HepG2 (cell line): ENCODE results near the gene MED20. TPM values are rescaled to one million over a fixed set of nuclear protein-coding genes. Genes with fewer than 3 reads are reported as not detected.

Experiments used
- ATAC-seq: fragments of 200-7000 bp; cut with Tn5 transposase; 3 replicates; pipeline ENCODE4 v1.9.1; 2020; ENCODE audit warnings: mild to moderate bottlenecking, moderate library complexity
- BruUV-seq: library from RNA; stranded (reverse); fragments of 400-500 nt; replicated peaks from 2 replicates; lab custom pipeline; 2021; lab: Mats Ljungman, UMichigan
- CTCF ChIA-PET: fragments of 300-600 bp; formaldehyde crosslinking; extraction: SDS; loops from one replicate; lab custom pipeline; 2021; ENCODE audit warnings: low total read pairs, inconsistent platforms, low intra/inter-chr PET ratio; lab: Yijun Ruan, JAX
- POLR2A ChIA-PET: fragments of 350-600 bp; sonication (Branson Sonifier 250); formaldehyde crosslinking; loops from one replicate; lab custom pipeline; 2020; ENCODE audit warnings: antibody characterized with exemption, inconsistent platforms; lab: Yijun Ruan, JAX
- DNase-seq: peaks from one replicate; pipeline ENCODE4 v3.0.0-alpha.2; 2015; ENCODE audit warnings: low spot score
- FAIRE-seq: peaks from 3 replicates; lab custom pipeline; 2011; peaks lifted over from hg19 to GRCh38; lab: Jason Lieb, UNC
- H2AFZ ChIP-seq: one replicate; pipeline ENCODE4 v1.6.1; 2011; ENCODE audit warnings: low read length, inconsistent platforms
- H3K27ac ChIP-seq: fragments of 300-600 bp; 3 replicates; pipeline ENCODE4 v1.8.0; 2011; ENCODE audit warnings: mixed run types, mild to moderate bottlenecking, mixed read lengths, low read length, inconsistent platforms; ENCODE audit not compliant: insufficient read depth; ENCODE audit errors: extremely low read length
- H3K27me3 ChIP-seq, 2 experiments: fragments of 200-600 bp in 1 of 2; 2 replicates in 1 of 2; 3 replicates in 1 of 2; pipeline versions ENCODE4 v1.6.0 to v1.8.0; 2011; ENCODE audit warnings: low read length in 2 of 2, mild to moderate bottlenecking in 2 of 2, moderate library complexity in 2 of 2, inconsistent platforms in 1 of 2; ENCODE audit not compliant: insufficient read depth in 2 of 2, control insufficient read depth in 1 of 2
- H3K36me3 ChIP-seq, 2 experiments: fragments of 200-600 bp in 1 of 2; replicated peaks in 1 of 2; 2 replicates in 1 of 2; 3 replicates in 1 of 2; pipeline versions ENCODE4 v1.5.1 to v1.8.0; 2011; ENCODE audit warnings: low read length in 2 of 2, inconsistent platforms in 1 of 2; ENCODE audit not compliant: insufficient read depth in 2 of 2, control insufficient read depth in 1 of 2
- H3K4me1 ChIP-seq: 2 replicates; pipeline ENCODE4 v1.5.1; 2012; ENCODE audit warnings: low read length, inconsistent platforms; ENCODE audit not compliant: insufficient read depth
- H3K4me2 ChIP-seq: 2 replicates; pipeline ENCODE4 v1.6.0; 2011; ENCODE audit warnings: low read depth, low read length, inconsistent platforms
- H3K4me3 ChIP-seq, 3 experiments: fragments of 200-600 bp in 1 of 3; sonication (generic), shearing (Covaris generic) in 1 of 3; replicated peaks in 1 of 3; 2 replicates each; pipeline ENCODE4 v1.5.1; 2011 to 2016; ENCODE audit warnings: low read length in 3 of 3, inconsistent platforms in 2 of 3, low read depth in 2 of 3, mild to moderate bottlenecking in 2 of 3, control low read depth in 1 of 3, mixed read lengths in 1 of 3; ENCODE audit not compliant: insufficient read depth in 1 of 3
- H3K79me2 ChIP-seq: one replicate; pipeline ENCODE4 v1.6.1; 2011; ENCODE audit warnings: low read length, inconsistent platforms; ENCODE audit not compliant: insufficient read depth
- H3K9ac ChIP-seq: 2 replicates; pipeline ENCODE4 v1.6.0; 2011; ENCODE audit warnings: mild to moderate bottlenecking, low read depth, low read length, inconsistent platforms; ENCODE audit not compliant: insufficient read depth
- H3K9me3 ChIP-seq: 2 replicates; pipeline ENCODE4 v1.5.1; 2012; ENCODE audit warnings: mild to moderate bottlenecking, low read length
- H4K20me1 ChIP-seq: 2 replicates; pipeline ENCODE4 v1.6.0; 2011; ENCODE audit warnings: inconsistent platforms, mild to moderate bottlenecking, low read length, moderate library complexity; ENCODE audit not compliant: insufficient read depth
- AHR ChIP-seq: IDR thresholded peaks from 2 replicates; pipeline ENCODE4 v1.6.1; 2018; ENCODE audit warnings: missing genetic modification reagents, missing compliant biosample characterization
- FOXC1 ChIP-seq: sonication (generic); formaldehyde crosslinking; IDR thresholded peaks from 2 replicates; pipeline ENCODE4 v1.8.0; 2022; ENCODE audit warnings: mild to moderate bottlenecking, missing genetic modification reagents, borderline replicate concordance
- MZF1 ChIP-seq: sonication (generic); formaldehyde crosslinking; IDR thresholded peaks from 2 replicates; pipeline ENCODE4 v1.8.1; 2023; ENCODE audit warnings: mild to moderate bottlenecking, missing genetic modification reagents, borderline replicate concordance
- ONECUT2 ChIP-seq: sonication (generic); formaldehyde crosslinking; IDR thresholded peaks from 2 replicates; pipeline ENCODE4 v1.4.0; 2020; ENCODE audit warnings: missing genetic modification reagents
- PAX8 ChIP-seq: sonication (generic); formaldehyde crosslinking; IDR thresholded peaks from 2 replicates; pipeline ENCODE4 v1.8.0; 2022; ENCODE audit warnings: mild to moderate bottlenecking, missing genetic modification reagents, borderline replicate concordance
- PHF5A ChIP-seq: IDR thresholded peaks from one replicate; pipeline ENCODE4 v1.6.1; 2018; ENCODE audit warnings: low read depth, missing genetic modification reagents; ENCODE audit not compliant: unreplicated experiment
- PRPF4 ChIP-seq: fragments of 200-400 bp; formaldehyde crosslinking; IDR thresholded peaks from 2 replicates; pipeline ENCODE4 v1.6.1; 2016; ENCODE audit warnings: low read length, low read depth; ENCODE audit not compliant: poor library complexity, severe bottlenecking
- USF2 ChIP-seq, 2 experiments: sonication (generic) in 1 of 2; formaldehyde crosslinking in 1 of 2; IDR thresholded peaks; 2 replicates each; pipeline versions ENCODE4 v1.5.1 to v1.6.1; 2011 to 2020; ENCODE audit warnings: borderline replicate concordance in 1 of 2, low read depth in 1 of 2, low read length in 1 of 2, mild to moderate bottlenecking in 1 of 2, missing genetic modification reagents in 1 of 2, moderate library complexity in 1 of 2
- ZNF264 ChIP-seq: sonication (generic); formaldehyde crosslinking; IDR thresholded peaks from 2 replicates; pipeline ENCODE4 v1.4.0; 2020; ENCODE audit warnings: missing genetic modification reagents
- ZNF577 ChIP-seq: sonication (generic); formaldehyde crosslinking; IDR thresholded peaks from 2 replicates; pipeline ENCODE4 v1.4.0; 2020; ENCODE audit warnings: mild to moderate bottlenecking, low read depth, missing genetic modification reagents, borderline replicate concordance
- WGBS: methylation state at CpG from one replicate; pipeline ENCODE4 v1.1.6; 2017; ENCODE audit warnings: low lambda C conversion rate; 5-methylcytosine and 5-hydroxymethylcytosine counted together
- in situ Hi-C: cut with HindIII; loops from 2 replicates; pipeline ENCODE4 v1.10.0; 2017; ENCODE audit warnings: low pct_unique_long_range_greater_than_20kb; ENCODE audit not compliant: extremely low pct_ligation_motif_present
- intact Hi-C: fragments of 100-400 bp; cut with micrococcal nuclease; formaldehyde crosslinking; loops from one replicate; pipeline ENCODE4 v1.10.0; 2022; ENCODE audit not compliant: unreplicated experiment
- polyA plus RNA-seq, 8 experiments: library from polyadenylated mRNA; depleted of rRNA in 3 of 8; stranded (reverse) in 7 of 8; unstranded in 1 of 8; fragments of >200 nt; fragmentation: Illumina TruSeq in 4 of 8; extraction: Trizol in 4 of 8; gene quantifications; 2 replicates each; pipeline versions ENCODE4 v1.2.1 to v1.2.3, GENCODE V29; 2011 to 2016; ENCODE audit warnings: low read depth in 4 of 8, missing spikeins in 1 of 8, mixed read lengths in 1 of 8; ENCODE audit not compliant: insufficient read depth in 1 of 8
- total RNA-seq, 5 experiments: library from RNA; depleted of rRNA; stranded (reverse); fragments of >200 nt; fragmentation: Illumina TruSeq; extraction: Trizol; gene quantifications; 2 replicates each; pipeline ENCODE4 v1.2.3, GENCODE V29; 2016; ENCODE audit warnings: low read depth in 1 of 5

Gene MED20
- total and polyA plus RNA-seq, 2 of the 13 experiments (the other 11 are each of a cell fraction or from before 2014, with no cell fraction given): 28.1 to 41.1 TPM

- TF ChIP-seq MZF1 (no peak), PHF5A (CRISPR knock-in tag) (no peak)
These were observed 17.1 kb upstream of the MED20 start (continued) for GRCh38 chr6:41937861-41938574.

- no TSS peak for BruUV-seq
- peaks cover 12 to 23% of the 10 kb centered on the region in 2 experiments for H3K36me3 ChIP-seq
- TF ChIP-seq PAX8 (CRISPR knock-in tag): no peak
- TF ChIP-seq ZNF264 (CRISPR knock-in tag): no peak
- no peak for TF ChIP-seq AHR (CRISPR knock-in tag)
- TF ChIP-seq PRPF4: no peak
- TF ChIP-seq USF2 (IDR thresholded peaks at IDR 0.05; ENCODE audit: low read depth, low read length): no peak
- no peak for TF ChIP-seq USF2 (CRISPR knock-in tag; IDR thresholded peaks at IDR 0.05; ENCODE audit: borderline replicate concordance)
- no peak for TF ChIP-seq ZNF577
- TF ChIP-seq ONECUT2 (CRISPR knock-in tag): no peak
- no peak for TF ChIP-seq FOXC1
These were observed 16.5 kb upstream of the MED20 start for GRCh38 chr6:41937472-41937860.

More at GRCh38 chr6:41937472-41937860, 16.5 kb upstream of the MED20 start:
- H4K20me1 ChIP-seq: peaks cover 7% of the 10 kb centered on the region; the same call in 1 of the 2 replicates
- no peak overlapping the region for H2AFZ ChIP-seq
- H3K9ac ChIP-seq: no peak overlapping the region
- no peaks in the 10 kb centered on the region for H3K27me3 ChIP-seq
- H3K4me1 ChIP-seq: peaks cover 36% of the 10 kb centered on the region
- WGBS: 96% methylated on average over 2 of the region's 2 CpGs
- intact Hi-C loops: loop anchor here (5.0 kb wide), 1 partner anchor 155 kb away; the partner anchor contains the start of gene PRICKLE4
- FAIRE-seq: no peak
- no peak for DNase-seq
- no peaks in the 10 kb centered on the region for H3K79me2 ChIP-seq
- H3K27ac ChIP-seq: no peak overlapping the region
- in situ Hi-C loops: loop anchor here (5.0 kb wide), 1 partner anchor 105 kb away; no protein-coding TSS in a partner anchor
- H3K9me3 ChIP-seq: no peaks in the 10 kb centered on the region
- ChIA-PET CTCF (interaction anchor here (1.1 kb wide), 1 partner anchor 12 kb away, joined by 3 read pairs; no protein-coding TSS in a partner anchor), POLR2A (interaction anchor here (7.4 kb wide), 1 partner anchor 16 kb away, joined by 45 read pairs; the partner anchor contains the start of genes BYSL and MED20)
- H3K4me3 ChIP-seq: no peak overlapping the region
- ATAC-seq: no peak
- no peak overlapping the region for H3K4me2 ChIP-seq
